Measurements from ENCODE around the gene GPC1.
"Not testable (repeated sequence)": the region's sequence is repeated elsewhere in the genome, so short reads cannot be mapped to it uniquely, and the experiment has no call there.

GPC1 gene, protein sequence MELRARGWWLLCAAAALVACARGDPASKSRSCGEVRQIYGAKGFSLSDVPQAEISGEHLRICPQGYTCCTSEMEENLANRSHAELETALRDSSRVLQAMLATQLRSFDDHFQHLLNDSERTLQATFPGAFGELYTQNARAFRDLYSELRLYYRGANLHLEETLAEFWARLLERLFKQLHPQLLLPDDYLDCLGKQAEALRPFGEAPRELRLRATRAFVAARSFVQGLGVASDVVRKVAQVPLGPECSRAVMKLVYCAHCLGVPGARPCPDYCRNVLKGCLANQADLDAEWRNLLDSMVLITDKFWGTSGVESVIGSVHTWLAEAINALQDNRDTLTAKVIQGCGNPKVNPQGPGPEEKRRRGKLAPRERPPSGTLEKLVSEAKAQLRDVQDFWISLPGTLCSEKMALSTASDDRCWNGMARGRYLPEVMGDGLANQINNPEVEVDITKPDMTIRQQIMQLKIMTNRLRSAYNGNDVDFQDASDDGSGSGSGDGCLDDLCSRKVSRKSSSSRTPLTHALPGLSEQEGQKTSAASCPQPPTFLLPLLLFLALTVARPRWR

DNA sequence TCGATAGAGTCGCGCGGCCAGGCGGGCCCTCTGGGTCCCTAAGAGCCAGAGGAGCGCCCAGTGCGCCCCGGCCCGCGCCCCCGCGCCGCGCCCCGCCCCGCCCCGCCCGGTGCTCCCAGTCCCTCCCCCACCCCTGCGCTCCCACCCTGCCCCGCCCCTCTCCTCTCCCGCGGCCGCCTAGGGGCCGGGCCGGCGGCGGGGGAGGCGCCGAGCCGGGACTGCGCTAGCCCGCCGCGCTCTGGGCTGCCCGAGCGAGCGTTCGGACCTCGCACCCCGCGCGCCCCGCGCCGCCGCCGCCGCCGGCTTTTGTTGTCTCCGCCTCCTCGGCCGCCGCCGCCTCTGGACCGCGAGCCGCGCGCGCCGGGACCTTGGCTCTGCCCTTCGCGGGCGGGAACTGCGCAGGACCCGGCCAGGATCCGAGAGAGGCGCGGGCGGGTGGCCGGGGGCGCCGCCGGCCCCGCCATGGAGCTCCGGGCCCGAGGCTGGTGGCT lies at the start of gene GPC1:
GPC1 (plus strand) TSS at position 207 of the 491 bp plus-strand sequence; CDS start at position 463, 256 bp downstream.
- DNase-seq (ENCODE audit: low read depth in 2 of 2): peak in 1 of 2 donors; percentile 44

- no peak for DNase-seq (ENCODE audit: low read depth in 2 of 2)
These were observed 49.1 kb upstream of the GPC1 start for GRCh38 chr2:240386326-240386725.

GRCh38 chr2:240386743-240387142 lies 48.7 kb upstream of the GPC1 start:
- DNase-seq (ENCODE audit: low read depth in 2 of 2): not testable (repeated sequence)

GRCh38 chr2:240387325-240387668 lies 48.2 kb upstream of the GPC1 start:
- DNase-seq (ENCODE audit: low read depth in 2 of 2): no peak

DNA sequence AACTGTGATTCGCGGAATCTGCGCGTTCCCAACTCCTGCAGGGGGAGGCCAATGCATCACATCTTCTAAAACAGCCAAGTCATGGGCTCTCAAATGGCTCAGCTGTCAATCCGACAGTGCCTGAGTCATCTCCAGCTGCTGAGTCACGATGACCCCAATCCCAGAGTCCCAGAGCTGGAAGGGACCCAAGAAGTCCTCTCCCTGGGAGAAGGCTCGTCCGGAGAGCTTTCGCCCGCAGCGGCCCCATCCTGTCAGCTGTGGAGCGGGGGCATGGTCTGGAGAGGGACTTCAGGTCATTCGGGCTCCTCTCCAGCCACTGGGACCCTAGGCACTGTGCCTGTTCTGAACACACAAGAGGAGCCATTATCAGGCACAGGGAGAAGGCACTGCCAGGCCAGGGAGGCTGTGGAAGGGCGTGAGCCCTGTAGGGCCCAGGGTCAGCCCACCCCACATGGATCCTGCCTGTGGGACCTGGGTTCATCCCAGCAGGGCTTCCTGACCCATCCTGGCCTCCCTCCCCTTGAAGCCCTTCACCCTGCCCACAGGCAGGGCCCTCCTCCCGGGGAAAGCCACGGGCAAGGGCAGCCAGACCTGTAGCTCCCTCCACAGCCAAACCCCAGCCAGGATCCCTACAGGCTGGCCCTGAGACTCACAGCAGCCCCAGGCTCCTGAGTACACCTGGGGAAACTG lies 47.6 kb upstream of the GPC1 start:
- no peak for DNase-seq (ENCODE audit: low read depth in 2 of 2)

DNA sequence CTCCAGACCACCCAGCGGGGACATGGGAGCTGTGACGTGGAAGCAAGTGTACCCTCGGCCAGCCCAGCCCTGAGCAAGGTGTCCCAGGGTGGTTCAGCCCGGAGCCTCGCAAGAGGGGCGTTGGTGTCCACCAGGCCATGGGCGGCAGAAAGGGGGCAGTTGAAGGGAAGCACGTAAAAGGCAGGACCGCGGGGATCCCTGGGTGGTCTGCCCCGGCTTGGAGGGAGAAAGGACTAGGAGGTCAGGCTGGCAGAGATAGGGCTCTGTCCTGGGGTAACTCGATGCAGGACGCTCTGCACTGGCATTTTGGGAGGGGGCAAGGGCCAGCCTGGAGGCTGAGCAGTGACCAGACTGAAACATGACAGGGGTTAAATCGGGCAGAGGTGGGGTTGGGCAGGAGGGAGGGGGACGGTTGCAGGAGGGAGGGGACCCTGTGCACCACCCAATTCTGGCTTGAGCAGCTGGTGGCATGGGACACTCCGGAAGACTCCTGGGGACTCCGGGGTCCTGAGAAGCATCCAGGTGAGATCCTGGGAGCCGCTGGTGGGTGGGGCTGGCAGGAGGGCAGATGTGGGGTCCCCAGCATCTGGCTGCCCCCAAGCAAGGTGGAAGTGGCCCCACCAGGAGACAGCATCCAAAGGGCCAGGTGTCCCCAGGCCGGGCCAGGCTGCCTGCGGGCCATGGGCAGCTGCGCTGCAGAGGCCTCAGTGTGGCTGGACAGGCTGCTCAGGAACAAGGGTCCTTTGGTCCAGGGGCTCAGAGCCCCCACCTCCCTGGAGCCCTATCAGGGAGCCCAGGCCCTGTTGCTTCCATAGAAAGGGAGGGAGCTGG lies 46.8 kb upstream of the GPC1 start:
- no peak for DNase-seq (ENCODE audit: low read depth in 2 of 2)

GRCh38 chr2:240389302-240389805 lies 46.1 kb upstream of the GPC1 start:
- no peak for DNase-seq (ENCODE audit: low read depth in 2 of 2)

DNA sequence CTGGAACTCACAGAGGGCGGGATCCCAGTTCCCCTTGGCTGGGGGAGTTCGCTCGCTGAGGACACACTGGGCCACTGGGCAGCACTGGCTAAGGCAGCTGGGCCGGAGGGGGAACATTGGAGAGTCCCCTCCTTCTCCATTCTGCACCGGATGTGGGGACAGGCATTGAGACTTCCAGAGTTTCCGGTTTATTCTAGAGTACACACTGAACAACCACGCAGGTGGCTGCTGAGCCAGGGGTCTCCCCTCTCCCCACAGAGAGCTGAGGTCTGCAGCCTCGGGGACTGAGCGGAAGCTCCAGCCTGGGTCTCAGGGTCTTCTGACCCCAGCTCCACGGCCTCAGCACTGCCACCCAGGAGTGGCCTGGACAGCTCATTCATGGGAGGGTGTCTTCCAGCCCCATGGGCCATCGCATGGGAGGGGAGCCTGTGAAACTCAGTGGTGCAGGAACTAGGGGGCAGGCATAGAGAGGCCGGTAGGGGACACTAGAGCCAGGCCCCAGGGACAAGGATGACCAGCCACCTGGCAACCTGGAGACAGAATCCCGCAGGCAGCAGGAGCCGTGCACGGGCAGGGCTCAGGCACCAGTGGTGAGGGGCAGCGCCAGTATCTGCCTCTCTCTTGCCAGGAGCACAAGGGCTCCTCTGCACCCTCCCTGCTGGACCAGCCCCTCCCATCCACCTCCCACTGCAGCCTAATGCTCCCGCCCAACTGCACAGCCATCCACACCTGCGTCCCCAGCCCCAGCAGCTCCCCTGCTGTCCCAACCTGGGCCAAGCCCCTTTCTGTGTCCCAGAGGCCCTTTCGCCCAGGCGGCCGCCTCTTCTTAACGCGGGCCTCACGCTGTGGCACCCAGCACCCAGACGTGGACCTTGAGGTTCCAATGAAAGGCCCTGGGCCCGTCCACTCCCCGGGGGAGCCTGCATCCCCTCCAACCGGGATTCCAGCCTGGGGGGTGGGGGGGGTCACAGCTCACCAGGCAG lies 45.1 kb upstream of the GPC1 start:
- no peak for DNase-seq (ENCODE audit: low read depth in 2 of 2)

- DNase-seq (ENCODE audit: low read depth in 2 of 2): no peak
These were observed 44.1 kb upstream of the GPC1 start for GRCh38 chr2:240391111-240392051.

DNA sequence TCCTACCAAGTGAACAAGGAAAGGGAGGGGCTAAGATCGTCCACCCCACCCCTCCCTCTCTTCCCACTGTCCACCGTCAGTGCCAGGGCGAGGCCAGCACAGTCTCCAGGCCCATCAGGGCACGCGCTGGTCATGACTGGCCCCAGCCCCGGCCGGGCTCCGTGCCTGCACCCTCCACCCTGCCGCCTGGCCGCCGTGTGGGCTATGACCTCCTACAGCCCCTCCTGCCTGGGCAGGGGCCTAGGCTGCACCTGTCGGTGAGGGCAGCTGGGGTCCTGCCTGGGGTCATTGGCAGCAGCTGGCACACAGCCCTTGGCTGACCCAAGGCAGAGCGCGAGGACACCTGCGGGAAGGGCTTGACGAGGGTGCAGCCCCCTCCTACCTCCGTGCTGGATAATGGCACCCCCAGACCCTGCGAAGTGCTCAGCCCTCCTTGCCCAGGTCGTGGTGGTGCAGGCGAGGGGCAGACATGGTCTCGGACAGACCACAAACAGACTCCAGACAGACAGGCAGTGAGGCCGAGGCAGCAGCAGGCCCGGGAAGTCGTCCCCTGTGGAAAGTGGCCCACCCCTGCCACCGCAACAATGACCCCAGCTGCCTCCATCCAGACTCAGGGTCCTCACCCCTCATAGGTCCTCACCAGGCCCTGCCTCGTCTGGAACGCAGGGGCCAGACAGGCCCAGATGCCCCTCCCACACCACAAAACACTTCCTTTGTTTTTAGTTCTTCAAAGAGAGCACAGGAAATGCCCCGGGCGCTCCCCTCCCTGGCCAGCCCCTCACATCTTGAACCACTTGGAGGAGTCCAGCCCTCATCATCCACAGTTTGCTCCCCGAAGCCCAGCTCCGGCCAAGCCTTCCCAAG lies 43.1 kb upstream of the GPC1 start:
- no peak for DNase-seq (ENCODE audit: low read depth in 2 of 2)

- DNase-seq (ENCODE audit: low read depth in 2 of 2): no peak
These were observed 42.3 kb upstream of the GPC1 start for GRCh38 chr2:240392948-240393830.

- DNase-seq (ENCODE audit: low read depth in 2 of 2): no peak
These were observed 41.5 kb upstream of the GPC1 start for GRCh38 chr2:240393831-240394410.

GRCh38 chr2:240394549-240394948 lies 40.9 kb upstream of the GPC1 start:
- DNase-seq (ENCODE audit: low read depth in 2 of 2): no peak

GRCh38 chr2:240395448-240395847 lies 40.0 kb upstream of the GPC1 start:
- no peak for DNase-seq (ENCODE audit: low read depth in 2 of 2)

DNA sequence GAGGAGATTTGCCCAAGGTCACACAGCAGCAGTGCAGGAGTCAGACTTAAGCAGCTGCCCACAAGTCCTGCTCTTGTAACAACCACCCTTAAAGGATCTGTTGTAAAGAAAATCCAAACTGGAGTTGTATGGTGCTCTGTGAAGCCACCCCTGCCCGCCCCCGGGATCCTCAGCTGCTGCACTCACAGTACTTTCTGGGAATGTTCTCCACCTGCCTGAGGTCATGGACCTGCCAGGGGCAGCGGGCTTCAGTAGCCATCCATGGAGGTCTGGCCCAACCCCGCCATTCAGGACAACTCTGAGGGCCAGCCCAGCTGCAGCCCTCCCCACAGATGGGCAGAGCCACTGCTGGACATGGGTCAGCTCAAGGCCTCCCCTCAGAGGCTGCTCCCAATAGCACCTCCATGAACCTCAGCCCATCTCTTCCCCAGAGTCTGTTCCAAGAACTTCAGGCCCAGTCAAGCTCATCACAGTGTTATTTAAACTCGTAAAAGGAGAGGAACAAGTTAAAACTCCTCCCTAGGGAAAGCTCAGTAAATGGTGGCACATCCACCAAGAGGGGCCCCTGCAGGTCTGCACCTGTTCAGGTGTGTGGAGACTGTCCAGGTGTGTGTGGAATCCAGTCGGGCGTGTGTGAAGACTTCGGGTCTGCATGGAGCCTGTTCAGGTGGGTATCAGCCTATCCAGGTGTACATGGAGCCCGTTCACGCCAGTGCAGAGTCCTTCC lies 39.4 kb upstream of the GPC1 start:
- DNase-seq (ENCODE audit: low read depth in 2 of 2): no peak
